ENCODE data around the gene ALDH4A1. TPM values are rescaled to one million over a fixed set of nuclear protein-coding genes. Genes with fewer than 3 reads are reported as not detected.

Gene ALDH4A1
- total and polyA plus RNA-seq, 9 donors: 5.7 to 17.0 (median 13.1) TPM

DNA sequence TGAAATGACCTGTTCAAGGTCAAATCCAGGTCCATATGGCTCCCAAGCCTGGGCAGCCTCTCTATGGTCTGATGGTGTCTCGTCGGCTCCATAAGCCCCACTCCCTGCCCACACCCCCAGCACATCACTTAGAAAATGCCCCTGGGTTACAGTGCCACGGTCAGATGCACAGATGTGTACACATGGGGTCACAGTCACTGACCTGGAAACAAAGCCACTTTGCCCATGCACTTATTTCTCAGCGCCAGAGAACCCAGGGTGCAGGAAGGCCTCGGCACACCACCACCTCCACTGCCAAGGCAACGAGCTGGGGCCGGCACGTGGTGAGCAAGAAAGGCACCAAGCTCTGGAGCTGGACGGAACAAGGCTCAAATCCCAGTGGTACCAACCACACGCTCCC, 29.4 kb upstream of the ALDH4A1 start:
- no peaks in the 10 kb centered on the region for H3K9me3 ChIP-seq (replicated peaks; ENCODE audit: control insufficient read depth, low read depth, low read length)
- no peak for DNase-seq
- no peak overlapping the region for H3K4me3 ChIP-seq (ENCODE audit: low read length)
- no peaks in the 10 kb centered on the region for H3K36me3 ChIP-seq (ENCODE audit: control insufficient read depth, insufficient read depth, low read length)
- H3K27me3 ChIP-seq (ENCODE audit: control insufficient read depth, insufficient read depth, low read length): peaks cover 2% of the 10 kb centered on the region
- 69% methylated on average over 6 of the region's 10 CpGs for WGBS (ENCODE audit: insufficient coverage)
- H3K4me1 ChIP-seq (ENCODE audit: control insufficient read depth, insufficient read depth, low read length): peaks cover 25% of the 10 kb centered on the region
- H3K27ac ChIP-seq (ENCODE audit: low read length): no peak overlapping the region

DNA sequence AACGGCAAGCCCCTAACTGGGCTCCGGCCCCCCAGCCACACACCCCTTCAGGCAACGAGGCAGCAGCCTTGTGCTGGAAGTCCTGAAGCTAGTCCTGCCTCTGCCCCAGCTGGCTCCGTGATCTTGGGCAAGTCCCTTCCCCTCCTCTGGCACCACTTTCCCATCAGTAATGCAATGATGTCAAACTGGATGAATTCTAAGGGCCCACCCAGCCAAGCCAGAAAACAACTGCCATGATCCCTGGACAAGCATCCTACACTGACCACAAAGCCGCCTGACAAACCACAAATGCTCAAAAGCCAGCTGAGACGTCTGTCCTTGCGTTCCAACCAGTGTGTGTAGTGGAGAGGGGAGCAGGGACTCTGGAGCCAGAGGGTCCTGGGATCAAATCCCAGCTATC, 27.3 kb upstream of the ALDH4A1 start:
- H3K4me1 ChIP-seq (ENCODE audit: control insufficient read depth, insufficient read depth, low read length): peaks cover 38% of the 10 kb centered on the region
- 60% methylated on average over 4 of the region's 7 CpGs for WGBS (ENCODE audit: insufficient coverage)
- H3K27me3 ChIP-seq (ENCODE audit: control insufficient read depth, insufficient read depth, low read length): peaks cover 2% of the 10 kb centered on the region
- H3K36me3 ChIP-seq (ENCODE audit: control insufficient read depth, insufficient read depth, low read length): no peaks in the 10 kb centered on the region
- DNase-seq: no peak
- H3K27ac ChIP-seq (ENCODE audit: low read length): no peak overlapping the region
- no peak overlapping the region for H3K4me3 ChIP-seq (ENCODE audit: low read length)
- H3K9me3 ChIP-seq (replicated peaks; ENCODE audit: control insufficient read depth, low read depth, low read length): no peaks in the 10 kb centered on the region

DNA sequence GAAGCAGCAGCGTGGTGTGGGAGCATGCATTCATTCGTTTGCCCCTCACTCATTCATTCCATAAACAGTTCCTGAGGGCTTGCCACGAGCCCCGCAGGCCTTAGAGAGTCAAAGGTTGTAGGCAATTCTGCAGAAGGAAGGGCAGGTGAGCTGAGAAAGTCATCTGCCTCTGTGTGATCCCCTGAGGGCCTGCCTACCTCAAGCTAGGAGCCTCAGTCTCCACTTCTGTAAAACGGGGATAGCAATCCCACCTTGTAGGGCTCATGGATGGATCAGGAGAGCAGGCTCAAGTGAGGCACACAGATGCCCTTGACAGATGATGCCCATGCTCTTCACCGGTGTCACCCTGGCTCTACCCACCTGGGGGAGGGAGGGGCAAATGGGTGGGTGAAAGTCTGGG, 26.6 kb upstream of the ALDH4A1 start:
- Histone ChIP-seq H3K27ac (ENCODE audit: low read length) (no peak overlapping the region), H3K27me3 (ENCODE audit: control insufficient read depth, insufficient read depth, low read length) (peaks cover 2% of the 10 kb centered on the region), H3K4me3 (ENCODE audit: low read length) (no peak overlapping the region), H3K36me3 (ENCODE audit: control insufficient read depth, insufficient read depth, low read length) (no peaks in the 10 kb centered on the region), H3K4me1 (ENCODE audit: control insufficient read depth, insufficient read depth, low read length) (peaks cover 45% of the 10 kb centered on the region), H3K9me3 (replicated peaks; ENCODE audit: control insufficient read depth, low read depth, low read length) (no peaks in the 10 kb centered on the region)
- WGBS (ENCODE audit: insufficient coverage): 94% methylated on average over 3 of the region's 6 CpGs
- no peak for DNase-seq

DNA sequence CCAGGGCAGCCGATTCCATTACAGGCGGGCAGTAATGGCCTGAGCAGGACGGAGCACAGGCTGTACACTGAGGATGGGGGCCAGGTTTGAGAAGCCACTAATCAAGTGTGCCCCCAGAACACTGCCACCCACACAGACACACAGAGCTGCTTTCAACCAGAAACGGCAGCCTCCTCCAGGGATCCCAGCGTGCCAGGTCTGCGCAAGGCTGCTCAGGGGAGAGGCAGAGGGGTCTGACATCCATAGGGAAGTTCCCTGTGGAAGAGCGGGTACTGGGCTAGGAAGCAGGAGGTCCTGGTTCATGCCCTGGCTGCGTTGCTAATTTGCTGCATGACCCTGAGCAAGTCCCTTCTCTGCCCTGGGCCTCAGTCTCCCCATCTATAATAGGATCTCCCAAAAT, 26.1 kb upstream of the ALDH4A1 start:
- H3K4me1 ChIP-seq (ENCODE audit: control insufficient read depth, insufficient read depth, low read length): peaks cover 51% of the 10 kb centered on the region
- no peak for DNase-seq
- H3K36me3 ChIP-seq (ENCODE audit: control insufficient read depth, insufficient read depth, low read length): no peaks in the 10 kb centered on the region
- no peaks in the 10 kb centered on the region for H3K9me3 ChIP-seq (replicated peaks; ENCODE audit: control insufficient read depth, low read depth, low read length)
- WGBS (ENCODE audit: insufficient coverage): 61% methylated on average over 6 of the region's 8 CpGs
- H3K27ac ChIP-seq (ENCODE audit: low read length): no peak overlapping the region
- no peak overlapping the region for H3K4me3 ChIP-seq (ENCODE audit: low read length)
- H3K27me3 ChIP-seq (ENCODE audit: control insufficient read depth, insufficient read depth, low read length): peaks cover 2% of the 10 kb centered on the region

DNA sequence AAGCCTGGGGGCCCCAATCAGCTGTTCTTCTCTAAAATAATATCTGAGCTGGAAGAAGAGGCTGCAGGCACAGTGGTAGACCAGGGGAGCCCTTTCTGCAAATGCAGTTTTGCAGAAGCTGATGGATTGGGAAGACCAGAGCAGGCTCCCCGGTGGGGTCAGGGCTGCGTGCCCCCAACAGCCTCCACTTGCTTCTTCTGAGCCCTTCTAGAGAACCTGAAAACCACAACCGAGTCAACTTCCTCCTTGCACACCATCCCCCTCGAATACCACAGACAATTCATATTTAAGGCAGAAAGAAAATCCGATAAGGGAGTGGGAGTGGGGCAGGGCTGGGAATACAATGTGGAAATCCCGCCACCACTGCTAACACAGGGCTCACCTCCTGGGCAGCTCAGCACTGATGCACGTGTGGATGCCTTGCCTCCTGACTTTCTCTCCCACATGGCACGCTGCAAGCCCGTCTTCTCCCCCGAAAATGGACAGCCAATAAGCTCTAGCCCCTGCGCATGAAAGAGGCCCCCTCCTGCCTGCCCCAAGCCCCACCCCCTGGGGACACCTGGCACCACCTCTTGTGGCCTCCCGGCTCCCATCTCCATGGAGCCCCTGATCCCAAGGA, 25.4 kb upstream of the ALDH4A1 start:
- H3K36me3 ChIP-seq (ENCODE audit: control insufficient read depth, insufficient read depth, low read length): no peaks in the 10 kb centered on the region
- DNase-seq: no peak
- H3K4me1 ChIP-seq (ENCODE audit: control insufficient read depth, insufficient read depth, low read length): peaks cover 57% of the 10 kb centered on the region
- H3K4me3 ChIP-seq (ENCODE audit: low read length): no peak overlapping the region
- H3K27me3 ChIP-seq (ENCODE audit: control insufficient read depth, insufficient read depth, low read length): peaks cover 2% of the 10 kb centered on the region
- H3K27ac ChIP-seq (ENCODE audit: low read length): peak overlapping the region; percentile 88
- no peaks in the 10 kb centered on the region for H3K9me3 ChIP-seq (replicated peaks; ENCODE audit: control insufficient read depth, low read depth, low read length)
- WGBS (ENCODE audit: insufficient coverage): 30% methylated on average over 6 of the region's 12 CpGs

DNA sequence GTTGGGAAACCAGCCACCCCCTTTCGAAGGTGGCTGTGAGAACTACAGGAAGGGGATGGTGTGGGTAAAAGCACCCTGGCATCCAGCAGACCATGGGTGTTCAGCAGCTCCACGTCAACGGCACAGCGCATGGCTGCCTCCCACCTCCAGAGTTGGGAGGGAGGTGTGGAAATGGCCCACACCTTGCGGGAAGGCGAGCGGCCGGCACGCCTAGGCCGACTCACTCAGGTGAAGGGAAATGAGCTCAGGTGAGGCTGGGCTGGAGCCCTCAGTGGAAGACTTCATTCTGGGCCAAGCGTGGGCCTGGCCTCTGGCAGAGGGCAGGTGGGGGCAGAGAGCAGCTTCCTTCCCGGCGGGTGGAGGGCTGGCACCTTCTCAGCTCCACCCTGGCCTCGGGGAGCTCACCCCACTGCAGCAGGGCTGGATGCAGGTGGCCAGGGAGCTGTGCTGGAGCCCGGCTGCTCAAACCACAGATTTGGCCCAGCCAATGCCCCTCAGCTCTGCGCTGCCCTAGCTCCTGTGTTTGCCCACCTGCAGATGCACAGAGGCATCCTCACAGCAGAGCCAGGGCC, 24.8 kb upstream of the ALDH4A1 start:
- Histone ChIP-seq H3K36me3 (ENCODE audit: control insufficient read depth, insufficient read depth, low read length) (no peaks in the 10 kb centered on the region), H3K27me3 (ENCODE audit: control insufficient read depth, insufficient read depth, low read length) (peaks cover 4% of the 10 kb centered on the region), H3K9me3 (replicated peaks; ENCODE audit: control insufficient read depth, low read depth, low read length) (no peaks in the 10 kb centered on the region), H3K4me3 (ENCODE audit: low read length) (no peak overlapping the region), H3K4me1 (ENCODE audit: control insufficient read depth, insufficient read depth, low read length) (peaks cover 63% of the 10 kb centered on the region), H3K27ac (ENCODE audit: low read length) (peak overlapping the region; percentile 88)
- WGBS (ENCODE audit: insufficient coverage): 76% methylated on average over 16 of the region's 16 CpGs
- no peak for DNase-seq

DNA sequence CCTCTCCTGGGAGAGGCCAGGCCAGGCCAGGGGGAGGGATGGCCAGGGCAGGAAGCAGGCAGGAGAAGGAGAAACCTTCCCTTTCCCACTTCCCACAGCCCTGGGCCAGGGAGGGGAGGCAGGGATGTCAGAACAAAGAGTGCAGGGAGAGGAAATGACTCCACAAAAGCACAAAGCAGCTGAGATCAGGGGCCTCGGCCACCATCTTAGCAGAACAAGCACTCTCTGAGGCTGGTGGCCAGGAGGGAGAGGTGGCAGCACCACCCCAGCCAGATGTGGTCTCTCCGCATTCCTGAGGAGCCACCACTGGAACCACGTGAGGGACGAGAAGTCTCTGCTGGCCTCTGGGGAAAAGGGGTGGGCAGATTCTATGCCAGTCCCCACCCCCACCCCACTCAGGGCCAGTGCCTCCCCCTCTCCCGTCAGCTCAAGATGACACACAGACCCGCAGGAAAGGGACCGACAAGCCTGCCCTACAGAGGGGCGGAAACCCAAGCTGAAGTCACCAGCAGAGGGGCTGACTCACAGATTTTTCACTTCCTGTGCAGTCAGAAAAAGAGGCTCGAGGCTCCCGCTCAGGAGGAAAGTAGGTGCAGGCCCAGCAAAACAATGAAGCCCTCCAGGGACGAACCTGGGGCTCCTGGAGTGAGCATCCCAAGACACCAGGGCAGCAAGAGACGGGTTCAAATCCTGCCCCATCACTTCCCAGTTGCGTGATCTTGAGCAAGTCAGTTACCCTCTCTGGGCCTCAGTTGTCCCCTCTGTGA, 24.1 kb upstream of the ALDH4A1 start:
- DNase-seq: peak; percentile 75
- peaks cover 4% of the 10 kb centered on the region for H3K27me3 ChIP-seq (ENCODE audit: control insufficient read depth, insufficient read depth, low read length)
- H3K27ac ChIP-seq (ENCODE audit: low read length): peak overlapping the region; percentile 88
- no peaks in the 10 kb centered on the region for H3K9me3 ChIP-seq (replicated peaks; ENCODE audit: control insufficient read depth, low read depth, low read length)
- no peaks in the 10 kb centered on the region for H3K36me3 ChIP-seq (ENCODE audit: control insufficient read depth, insufficient read depth, low read length)
- H3K4me1 ChIP-seq (ENCODE audit: control insufficient read depth, insufficient read depth, low read length): peaks cover 70% of the 10 kb centered on the region
- 45% methylated on average over 7 of the region's 13 CpGs for WGBS (ENCODE audit: insufficient coverage)
- H3K4me3 ChIP-seq (ENCODE audit: low read length): no peak overlapping the region

DNA sequence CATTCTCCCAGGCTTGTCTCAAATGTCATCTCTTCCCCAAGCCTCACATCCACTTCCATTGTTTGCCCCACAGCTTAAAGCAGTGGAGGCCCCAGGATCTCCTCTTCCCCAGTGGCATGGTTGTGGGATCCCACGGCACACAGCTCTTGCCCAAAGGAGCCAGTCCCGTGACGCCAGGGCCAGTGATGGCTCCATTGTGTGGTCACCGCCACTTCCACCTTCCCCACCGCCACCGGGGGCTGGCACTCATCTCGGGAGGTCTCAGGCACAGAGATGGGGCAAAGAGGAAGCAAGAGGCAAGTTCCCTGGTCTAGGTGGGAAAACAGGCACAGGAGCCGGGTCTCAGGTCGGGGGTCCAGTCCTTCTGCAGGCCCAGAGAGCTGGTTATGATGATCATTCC, 22.9 kb upstream of the ALDH4A1 start:
- no peaks in the 10 kb centered on the region for H3K9me3 ChIP-seq (replicated peaks; ENCODE audit: control insufficient read depth, low read depth, low read length)
- no peak for DNase-seq
- H3K27ac ChIP-seq (ENCODE audit: low read length): no peak overlapping the region
- H3K36me3 ChIP-seq (ENCODE audit: control insufficient read depth, insufficient read depth, low read length): no peaks in the 10 kb centered on the region
- peaks cover 70% of the 10 kb centered on the region for H3K4me1 ChIP-seq (ENCODE audit: control insufficient read depth, insufficient read depth, low read length)
- peaks cover 4% of the 10 kb centered on the region for H3K27me3 ChIP-seq (ENCODE audit: control insufficient read depth, insufficient read depth, low read length)
- WGBS (ENCODE audit: insufficient coverage): 93% methylated on average over 5 of the region's 9 CpGs
- H3K4me3 ChIP-seq (ENCODE audit: low read length): no peak overlapping the region

DNA sequence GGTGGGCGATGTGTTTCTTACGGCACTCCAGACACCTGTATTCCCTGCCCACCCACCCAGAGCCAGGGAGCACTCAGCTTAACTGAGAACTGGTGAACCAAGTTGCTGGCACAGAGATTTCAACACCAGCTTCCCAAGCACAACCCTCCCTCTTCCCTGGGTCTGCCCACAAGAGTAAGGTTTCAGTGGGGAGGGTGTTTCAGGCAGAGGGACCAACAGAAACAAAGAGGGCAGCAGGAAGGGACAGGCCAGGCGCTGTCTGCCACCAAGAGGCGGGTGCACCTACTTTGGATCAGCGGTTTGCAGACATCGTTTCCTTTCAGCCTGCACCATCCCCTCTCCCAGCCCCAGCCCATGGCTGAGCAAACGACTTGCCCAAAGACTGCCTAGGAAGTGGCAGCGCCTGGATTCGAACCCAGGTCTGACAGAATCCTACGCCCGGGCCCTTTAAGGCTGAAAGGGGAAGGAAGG, 21.9 kb upstream of the ALDH4A1 start:
- peaks cover 5% of the 10 kb centered on the region for H3K36me3 ChIP-seq (ENCODE audit: control insufficient read depth, insufficient read depth, low read length)
- no peaks in the 10 kb centered on the region for H3K9me3 ChIP-seq (replicated peaks; ENCODE audit: control insufficient read depth, low read depth, low read length)
- no peak overlapping the region for H3K4me3 ChIP-seq (ENCODE audit: low read length)
- H3K4me1 ChIP-seq (ENCODE audit: control insufficient read depth, insufficient read depth, low read length): peaks cover 65% of the 10 kb centered on the region
- DNase-seq: peak; percentile 55
- WGBS (ENCODE audit: insufficient coverage): 65% methylated on average over 4 of the region's 11 CpGs
- peaks cover 4% of the 10 kb centered on the region for H3K27me3 ChIP-seq (ENCODE audit: control insufficient read depth, insufficient read depth, low read length)
- peak overlapping the region; percentile 15 for H3K27ac ChIP-seq (ENCODE audit: low read length)

DNA sequence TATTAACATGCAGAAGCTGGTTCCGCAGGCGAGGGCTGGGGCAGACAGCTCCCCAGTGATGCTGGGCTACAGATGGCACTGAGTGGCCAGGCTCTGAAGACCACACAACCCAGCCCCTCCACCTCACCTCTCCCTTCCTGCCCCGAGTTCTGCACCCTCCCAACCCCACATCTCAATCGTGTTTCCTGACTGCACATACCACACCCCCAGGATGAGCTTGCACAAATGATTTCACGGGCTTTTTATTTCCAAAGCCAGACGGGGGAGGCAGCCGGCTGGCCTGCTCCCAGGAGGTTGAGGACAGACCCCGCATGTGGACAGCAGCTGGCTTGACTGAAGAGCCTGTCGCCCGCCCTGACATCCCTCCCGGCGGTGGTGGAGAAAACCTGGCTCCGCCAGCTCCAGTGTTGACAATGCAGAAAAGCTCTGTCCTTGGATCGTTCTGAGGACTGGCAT, 21.4 kb upstream of the ALDH4A1 start:
- DNase-seq: peak; percentile 80
- WGBS (ENCODE audit: insufficient coverage): 18% methylated on average over 14 of the region's 14 CpGs
- no peaks in the 10 kb centered on the region for H3K9me3 ChIP-seq (replicated peaks; ENCODE audit: control insufficient read depth, low read depth, low read length)
- H3K4me1 ChIP-seq (ENCODE audit: control insufficient read depth, insufficient read depth, low read length): peaks cover 65% of the 10 kb centered on the region
- peak overlapping the region; percentile 15 for H3K27ac ChIP-seq (ENCODE audit: low read length)
- H3K27me3 ChIP-seq (ENCODE audit: control insufficient read depth, insufficient read depth, low read length): peaks cover 3% of the 10 kb centered on the region
- peaks cover 5% of the 10 kb centered on the region for H3K36me3 ChIP-seq (ENCODE audit: control insufficient read depth, insufficient read depth, low read length)
- H3K4me3 ChIP-seq (ENCODE audit: low read length): no peak overlapping the region
